ENCODE measurements around the gene AREG. TPM values are rescaled to one million over a fixed set of nuclear protein-coding genes. Genes with fewer than 3 reads are reported as not detected.

AREG gene
- total RNA-seq, 1 donor from 2014 or later, result 21.0 TPM

- no peak for ATAC-seq
Measured at GRCh38 chr4:74464291-74464690, 19.4 kb downstream of the AREG start.

- ATAC-seq, result no peak
Measured at GRCh38 chr4:74466242-74466641, 21.3 kb downstream of the AREG start.

- ATAC-seq, result peak; percentile 74
Measured at GRCh38 chr4:74471264-74471663, 26.3 kb downstream of the AREG start.

DNA sequence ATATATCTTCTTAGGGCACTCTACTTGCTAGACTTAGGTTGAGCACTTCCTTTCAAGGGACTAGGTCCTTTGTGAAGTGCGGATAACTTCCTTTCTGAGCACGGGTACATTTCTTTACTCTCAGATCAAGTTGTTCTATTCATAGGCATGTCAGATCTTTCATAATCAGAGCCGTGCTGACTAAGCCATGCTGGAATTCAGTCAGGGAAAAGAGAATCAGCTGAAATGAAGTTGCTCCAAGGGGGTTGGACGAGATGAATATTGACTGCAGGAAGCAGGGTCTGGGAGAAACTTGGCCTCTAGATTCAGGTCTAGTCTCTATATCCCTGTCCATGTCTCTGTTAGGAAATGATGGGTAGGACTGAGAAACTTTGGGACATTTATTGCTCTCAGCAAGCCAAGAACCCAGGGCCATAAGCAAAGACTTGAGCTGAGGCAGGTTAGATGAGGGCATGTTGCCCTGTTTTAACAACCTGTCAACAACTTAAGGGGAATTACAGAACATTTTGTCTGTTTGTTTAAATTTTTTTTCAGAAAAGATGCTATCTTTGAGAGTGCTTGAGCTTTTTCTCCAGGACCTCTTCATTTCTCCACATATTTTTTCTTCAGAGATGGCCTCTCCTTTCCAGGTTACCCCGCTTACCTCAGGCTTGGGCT, 28.3 kb downstream of the AREG start:
- peak; percentile 82 for ATAC-seq

- peak; percentile 53 for ATAC-seq
Measured at GRCh38 chr4:74474345-74475090, 29.6 kb downstream of the AREG start.

DNA sequence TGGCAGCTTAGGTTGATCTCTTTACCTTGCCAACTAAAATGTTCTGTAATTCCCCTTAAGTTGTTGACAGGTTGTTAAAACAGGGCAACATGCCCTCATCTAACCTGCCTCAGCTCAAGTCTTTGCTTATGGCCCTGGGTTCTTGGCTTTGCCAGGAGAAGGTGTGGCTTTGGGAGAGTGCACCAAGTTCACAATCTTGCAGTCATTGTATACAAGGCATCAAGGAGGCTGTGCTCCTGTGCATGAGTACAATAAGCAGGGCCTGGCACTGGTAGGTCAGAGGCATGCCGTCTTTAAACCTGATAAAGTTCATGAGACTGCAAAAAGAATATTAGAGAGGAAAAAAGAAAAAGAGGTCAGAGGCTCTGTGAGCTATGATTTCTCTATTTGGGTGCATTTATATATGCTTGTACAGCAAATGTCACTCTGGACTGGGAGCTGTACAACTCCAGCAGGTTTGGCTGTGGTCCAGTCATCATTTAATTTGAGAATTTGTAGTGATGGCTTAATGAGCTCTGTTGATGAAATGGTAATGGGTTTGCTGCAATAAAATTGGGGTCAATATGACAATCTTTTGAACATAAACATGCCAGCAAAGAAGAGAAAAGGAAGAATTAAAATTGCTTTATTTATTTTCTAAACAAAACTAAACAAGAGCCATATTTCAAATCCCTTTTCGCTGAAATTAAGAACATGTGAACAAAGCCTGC, 30.3 kb downstream of the AREG start:
- ATAC-seq, result peak; percentile 74

- ATAC-seq, result no peak
Measured at GRCh38 chr4:74475946-74476345, 31.0 kb downstream of the AREG start.

GRCh38 chr4:74479009-74479408, 34.1 kb downstream of the AREG start:
- ATAC-seq, result no peak

GRCh38 chr4:74480267-74480666, 35.3 kb downstream of the AREG start:
- ATAC-seq, result peak; percentile 87

DNA sequence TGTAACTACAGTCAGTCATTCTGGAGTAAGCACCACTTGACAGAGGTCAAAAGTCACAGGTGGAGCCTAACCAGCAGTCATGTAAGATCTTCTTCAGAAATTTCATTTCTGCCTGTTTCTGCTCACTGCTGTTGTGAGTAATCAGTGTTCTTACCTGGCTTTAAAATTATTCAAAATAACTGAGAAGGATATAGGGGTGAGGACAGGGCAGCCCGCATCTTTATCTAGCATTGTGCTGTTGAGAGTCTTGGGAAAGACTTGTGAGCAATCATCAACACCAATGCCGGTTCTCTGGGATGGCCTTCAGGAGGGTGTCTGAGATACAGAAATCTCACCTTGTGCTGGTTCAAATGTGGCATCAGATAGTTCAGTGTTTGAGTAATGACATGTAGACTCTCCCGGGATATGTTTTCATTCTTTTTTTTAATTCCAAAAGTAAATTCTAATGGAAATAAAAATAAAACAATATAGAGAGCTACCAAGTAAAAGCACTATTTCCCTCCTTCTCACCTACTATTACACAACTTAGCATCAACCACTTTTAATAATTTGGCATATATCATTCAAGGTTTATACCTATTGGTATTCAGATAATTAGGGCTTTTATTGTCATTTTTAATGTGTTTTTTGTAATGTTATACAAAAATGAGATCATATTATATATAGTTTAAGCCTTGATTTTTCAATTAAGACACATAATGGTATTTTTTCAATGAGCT, 37.1 kb downstream of the AREG start:
- ATAC-seq, result no peak

DNA sequence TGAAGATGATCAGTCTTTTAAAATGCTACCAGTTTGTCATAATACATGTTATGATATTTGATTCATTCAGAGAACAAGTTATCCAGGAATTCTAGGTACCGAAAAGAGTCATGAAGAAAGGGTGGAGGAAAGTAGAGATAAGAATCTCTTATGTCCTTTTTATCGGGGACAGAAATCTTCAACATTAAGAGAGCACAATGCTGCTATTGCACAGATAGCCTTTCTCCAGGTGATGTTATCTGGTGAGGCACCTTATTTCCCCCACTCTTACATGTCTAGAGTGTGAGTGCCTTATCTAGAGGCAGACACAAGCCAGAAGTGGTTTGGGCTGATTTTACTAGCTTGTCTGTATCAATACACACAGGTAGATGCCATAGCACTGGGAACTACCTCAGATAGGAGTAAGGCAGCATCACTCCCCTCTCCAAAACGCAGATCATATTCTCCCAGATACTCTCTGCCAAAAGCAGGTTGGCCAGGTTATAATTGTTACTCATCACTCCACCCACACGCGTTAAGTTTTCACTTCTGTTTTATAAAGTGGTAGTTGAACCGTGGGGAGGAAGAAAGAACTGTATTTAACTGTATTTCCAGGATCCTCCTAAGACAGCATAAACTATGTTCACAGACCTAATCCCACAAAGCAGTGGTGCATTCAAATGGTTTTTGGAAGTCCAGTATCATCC, 38.4 kb downstream of the AREG start:
- peak; percentile 67 for ATAC-seq

DNA sequence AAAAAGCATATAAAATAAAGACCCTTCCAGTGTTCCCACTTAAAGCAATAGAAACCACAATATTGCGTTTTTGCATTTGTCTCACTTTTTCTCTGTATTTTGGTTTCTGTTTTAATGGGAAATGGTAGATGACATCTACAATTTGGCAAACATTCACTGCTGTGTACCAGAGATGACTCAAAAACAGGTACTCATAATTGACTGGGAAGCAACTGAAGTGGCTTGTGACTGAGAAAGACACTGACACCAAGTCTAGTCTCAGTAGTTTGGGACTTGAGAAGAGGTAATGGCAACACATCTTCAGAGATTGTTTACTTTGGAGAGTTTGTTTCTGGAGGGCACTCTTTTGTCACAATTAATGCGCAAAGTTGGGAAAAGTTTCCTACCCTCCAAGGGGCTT, 42.0 kb downstream of the AREG start:
- ATAC-seq, result no peak

GRCh38 chr4:74487771-74488170, 42.8 kb downstream of the AREG start:
- ATAC-seq, result no peak

- ATAC-seq, result peak; percentile 80
Measured at GRCh38 chr4:74490736-74491135, 45.8 kb downstream of the AREG start.

GRCh38 chr4:74499986-74500781, 55.2 kb downstream of the AREG start:
- ATAC-seq, result peak; percentile 36

DNA sequence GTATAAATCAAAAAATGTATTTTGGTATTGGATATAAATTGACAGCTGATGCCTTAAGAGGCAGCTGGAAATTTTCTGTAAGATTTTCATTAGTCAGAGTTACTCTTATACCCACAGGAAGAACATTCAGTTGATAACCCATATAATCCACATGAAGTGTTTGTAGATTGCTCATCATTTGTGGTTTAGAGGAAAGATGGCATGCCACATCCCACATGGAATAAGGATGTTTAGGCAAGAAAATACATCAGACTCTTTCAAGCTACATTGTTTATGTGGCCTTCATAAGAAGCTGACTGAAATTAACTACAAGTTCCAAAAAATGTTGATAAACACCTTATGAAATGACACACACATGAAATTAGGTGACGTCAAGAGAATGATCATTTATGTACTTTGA, 56.6 kb downstream of the AREG start:
- no peak for ATAC-seq

DNA sequence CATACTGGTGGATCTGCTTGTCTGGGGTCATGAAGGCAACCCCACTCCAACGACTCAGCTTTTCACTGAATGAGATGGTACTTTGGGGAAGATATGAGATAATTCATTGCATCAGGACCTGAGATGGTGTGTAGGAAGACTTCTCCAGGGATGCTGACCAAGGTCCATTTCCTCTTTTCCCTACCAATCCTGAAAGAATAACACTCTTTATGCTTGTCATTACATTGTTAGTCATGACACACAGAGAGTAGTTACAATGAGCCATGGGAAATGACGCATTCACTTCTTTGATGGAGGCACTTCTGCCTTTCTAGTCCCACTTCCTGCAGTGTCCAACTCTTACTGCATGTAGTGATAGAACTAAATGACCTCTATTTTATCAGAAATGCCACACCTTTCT, 58.6 kb downstream of the AREG start:
- ATAC-seq, result peak; percentile 28

DNA sequence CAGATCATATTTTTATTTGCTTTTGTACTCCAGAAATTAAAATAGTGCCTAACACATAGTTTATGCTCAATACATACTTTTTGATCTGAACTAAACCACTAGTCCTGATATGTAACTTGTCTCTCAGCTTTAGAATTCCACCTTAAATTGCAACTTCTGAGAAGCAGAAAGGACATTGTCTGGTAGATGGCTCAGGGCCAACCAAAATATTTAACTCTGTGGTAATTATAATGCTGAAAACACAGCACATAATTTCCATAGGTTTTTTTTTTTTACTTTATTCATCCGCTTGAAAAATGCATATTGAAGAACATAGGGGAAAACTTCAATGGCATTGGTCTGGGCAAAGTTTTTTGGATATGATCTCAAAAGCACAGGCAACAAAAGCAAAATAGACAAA, 59.3 kb downstream of the AREG start:
- ATAC-seq, result no peak

All from esophagus mucosa (tissue), 1 donor.